Neural crest cell (in vitro differentiated cells): ENCODE measurements around the gene FOXB1. TPM values are rescaled to one million over a fixed set of nuclear protein-coding genes. Genes with fewer than 3 reads are reported as not detected.

Experiments used
- DNase-seq: peaks from one replicate; pipeline ENCODE4 v3.0.0; 2021; ENCODE audit warnings: low read depth, mixed read lengths, low spot score
- H3K27ac Mint-ChIP-seq: one replicate; pipeline ENCODE4 v1.8.0; 2021; ENCODE audit warnings: mild to moderate bottlenecking, mixed read lengths; ENCODE audit not compliant: unreplicated experiment
- H3K27me3 Mint-ChIP-seq: 2 replicates; pipeline ENCODE4 v1.8.0; 2021; ENCODE audit warnings: low read depth, mild to moderate bottlenecking, mixed read lengths
- H3K36me3 Mint-ChIP-seq: 2 replicates; pipeline ENCODE4 v1.8.0; 2021; ENCODE audit warnings: low read depth, mild to moderate bottlenecking, mixed read lengths
- H3K4me1 Mint-ChIP-seq: 2 replicates; pipeline ENCODE4 v1.8.0; 2021; ENCODE audit warnings: mixed read lengths
- H3K4me3 Mint-ChIP-seq: one replicate; pipeline ENCODE4 v1.8.0; 2021; ENCODE audit warnings: mild to moderate bottlenecking, mixed read lengths
- H3K9me3 Mint-ChIP-seq: 2 replicates; pipeline ENCODE4 v1.8.0; 2021; ENCODE audit warnings: mixed read lengths
- total RNA-seq: library from RNA; stranded (reverse); gene quantifications from 2 replicates; pipeline ENCODE4 v1.2.1, GENCODE V29; 2021
- TF ChIP-seq, protein P1 (sequence below): fragments of 200-600 bp; sonication (generic); conservative IDR thresholded peaks from 2 replicates; pipeline ENCODE4 v1.5.0; 2021; ENCODE audit warnings: antibody characterized with exemption, mild to moderate bottlenecking

The FOXB1 gene
- total RNA-seq, 1 donor from 2014 or later: 6.1 TPM

GRCh38 chr15:60002528-60003218, 1.4 kb upstream of the FOXB1 start:
- Mint-ChIP-seq H3K27me3 (peaks cover 97% of the 10 kb centered on the region), H3K27ac (no peak overlapping the region), H3K36me3 (no peaks in the 10 kb centered on the region), H3K9me3 (no peaks in the 10 kb centered on the region), H3K4me3 (peak overlapping the region; percentile 97), H3K4me1 (peaks cover 84% of the 10 kb centered on the region)
- TF ChIP-seq, protein P1, sequence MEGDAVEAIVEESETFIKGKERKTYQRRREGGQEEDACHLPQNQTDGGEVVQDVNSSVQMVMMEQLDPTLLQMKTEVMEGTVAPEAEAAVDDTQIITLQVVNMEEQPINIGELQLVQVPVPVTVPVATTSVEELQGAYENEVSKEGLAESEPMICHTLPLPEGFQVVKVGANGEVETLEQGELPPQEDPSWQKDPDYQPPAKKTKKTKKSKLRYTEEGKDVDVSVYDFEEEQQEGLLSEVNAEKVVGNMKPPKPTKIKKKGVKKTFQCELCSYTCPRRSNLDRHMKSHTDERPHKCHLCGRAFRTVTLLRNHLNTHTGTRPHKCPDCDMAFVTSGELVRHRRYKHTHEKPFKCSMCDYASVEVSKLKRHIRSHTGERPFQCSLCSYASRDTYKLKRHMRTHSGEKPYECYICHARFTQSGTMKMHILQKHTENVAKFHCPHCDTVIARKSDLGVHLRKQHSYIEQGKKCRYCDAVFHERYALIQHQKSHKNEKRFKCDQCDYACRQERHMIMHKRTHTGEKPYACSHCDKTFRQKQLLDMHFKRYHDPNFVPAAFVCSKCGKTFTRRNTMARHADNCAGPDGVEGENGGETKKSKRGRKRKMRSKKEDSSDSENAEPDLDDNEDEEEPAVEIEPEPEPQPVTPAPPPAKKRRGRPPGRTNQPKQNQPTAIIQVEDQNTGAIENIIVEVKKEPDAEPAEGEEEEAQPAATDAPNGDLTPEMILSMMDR: no peak
- no peak for DNase-seq

DNA sequence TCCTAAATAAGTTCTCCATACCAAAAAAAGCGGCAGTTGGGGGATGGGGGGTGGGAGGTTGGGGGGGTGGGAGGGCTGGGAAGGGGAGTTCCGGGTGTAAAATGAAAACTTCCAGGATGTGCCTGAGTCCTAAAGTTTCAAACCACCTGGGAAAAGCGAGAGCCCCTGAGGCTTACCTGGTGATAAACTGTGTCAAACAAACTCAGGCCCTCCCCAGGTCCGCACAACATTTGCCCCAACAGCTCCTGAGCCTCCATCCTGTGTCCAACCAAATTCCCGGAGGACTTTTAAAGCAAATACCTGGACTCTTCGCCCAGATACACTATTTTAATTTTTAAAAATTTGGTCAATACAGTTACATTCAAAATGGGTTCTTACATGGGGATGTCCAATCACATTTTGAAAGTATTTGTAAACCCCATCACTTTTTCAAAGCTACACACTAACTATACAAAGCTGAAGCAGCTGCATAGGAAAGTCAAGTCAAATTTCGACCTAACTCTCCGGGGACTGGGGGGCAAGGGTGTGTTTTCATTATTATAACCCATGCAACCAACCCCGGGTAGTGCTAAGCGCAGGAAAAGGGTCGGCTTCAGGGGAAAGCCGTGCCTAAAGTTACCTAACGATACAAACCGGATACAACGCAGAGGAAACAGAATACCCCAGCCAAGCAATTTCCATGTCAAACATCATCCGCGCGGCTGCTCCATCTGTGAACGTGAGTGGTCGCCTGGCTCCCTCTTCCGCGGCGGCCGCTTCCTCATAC, 685 bp upstream of the FOXB1 start:
- Mint-ChIP-seq H3K4me1 (peaks cover 84% of the 10 kb centered on the region), H3K27me3 (peaks cover 97% of the 10 kb centered on the region), H3K36me3 (no peaks in the 10 kb centered on the region), H3K27ac (no peak overlapping the region), H3K9me3 (no peaks in the 10 kb centered on the region), H3K4me3 (peak overlapping the region; percentile 97)
- TF ChIP-seq, protein P1: no peak
- DNase-seq: no peak

- Mint-ChIP-seq H3K9me3 (no peaks in the 10 kb centered on the region), H3K4me1 (peaks cover 85% of the 10 kb centered on the region)
- no peak for DNase-seq
Measured at GRCh38 chr15:60004846-60005351, 788 bp downstream of the FOXB1 start.

GRCh38 chr15:60005352-60006202, 1.5 kb downstream of the FOXB1 start:
- no peak for DNase-seq
- peaks cover 97% of the 10 kb centered on the region for H3K27me3 Mint-ChIP-seq

More at GRCh38 chr15:60004846-60005351, 788 bp downstream of the FOXB1 start:
- no peaks in the 10 kb centered on the region for H3K36me3 Mint-ChIP-seq
- peak overlapping the region; percentile 47 for H3K27ac Mint-ChIP-seq
- H3K27me3 Mint-ChIP-seq: peaks cover 97% of the 10 kb centered on the region
- TF ChIP-seq, protein P1: no peak
- H3K4me3 Mint-ChIP-seq: peak overlapping the region; percentile 97

More at GRCh38 chr15:60005352-60006202, 1.5 kb downstream of the FOXB1 start:
- peak overlapping the region; percentile 97 for H3K4me3 Mint-ChIP-seq
- no peak overlapping the region for H3K27ac Mint-ChIP-seq
- H3K36me3 Mint-ChIP-seq: no peaks in the 10 kb centered on the region
- H3K4me1 Mint-ChIP-seq: peaks cover 84% of the 10 kb centered on the region
- TF ChIP-seq, protein P1: no peak
- H3K9me3 Mint-ChIP-seq: no peaks in the 10 kb centered on the region
